ENCODE results near the gene NTHL1. TPM values are rescaled to one million over a fixed set of nuclear protein-coding genes. Genes with fewer than 3 reads are reported as not detected.

NTHL1 gene
- total and polyA plus RNA-seq, 2 donors (not counting 3 experiments of a cell fraction or from before 2014, with no cell fraction given), result 39.8 to 65.8 TPM

DNA sequence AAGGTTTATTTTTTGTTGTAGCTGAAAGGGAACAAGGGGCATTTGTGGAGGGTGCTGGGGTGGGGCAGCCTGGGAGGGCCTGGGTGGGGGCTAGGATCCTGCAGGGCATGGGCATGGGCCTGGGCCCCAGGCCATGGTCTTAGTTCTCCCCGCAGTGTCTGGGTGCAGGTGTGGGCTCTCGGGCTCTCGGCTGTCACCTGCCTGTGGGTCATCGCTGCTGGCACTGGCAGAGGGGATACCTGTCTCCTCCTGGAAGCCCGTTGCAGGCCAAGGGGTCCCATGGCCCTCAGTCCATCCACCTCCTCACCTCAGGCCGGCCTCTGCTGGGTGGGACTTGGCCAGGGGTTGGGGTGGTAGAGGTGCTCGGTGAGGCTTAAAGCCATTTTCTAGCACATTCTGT is 30.5 kb upstream of the NTHL1 start:
- Histone ChIP-seq H3K4me2 (ENCODE audit: insufficient read depth, low read length) (no peak overlapping the region), H2AFZ (ENCODE audit: low read depth, low read length) (no peak overlapping the region), H3K36me3 (ENCODE audit: control insufficient read depth in 2 of 2, extremely low read depth in 1 of 2, insufficient read depth in 2 of 2, low read length in 2 of 2) (peaks cover 2 to 56% of the 10 kb centered on the region in 2 experiments), H4K20me1 (replicated peaks; ENCODE audit: control insufficient read depth, extremely low read depth, insufficient read depth, low read length) (no peaks in the 10 kb centered on the region), H3K9me1 (replicated peaks; ENCODE audit: control insufficient read depth, extremely low read depth, insufficient read depth, low read length) (no peaks in the 10 kb centered on the region), H3K79me2 (ENCODE audit: control insufficient read depth, insufficient read depth, low read length) (no peaks in the 10 kb centered on the region), H3K27ac (ENCODE audit: insufficient read depth, low read depth, low read length) (no peak overlapping the region), H3K4me1 (ENCODE audit: control insufficient read depth, extremely low read depth, insufficient read depth, low read length) (no peaks in the 10 kb centered on the region), H3K9ac (replicated peaks; ENCODE audit: extremely low read depth, insufficient read depth, low read length) (no peak overlapping the region), H3K27me3 (ENCODE audit: control insufficient read depth in 2 of 2, insufficient read depth in 2 of 2, low read length in 2 of 2) (no peaks in the 10 kb centered on the region), H3K4me3 (replicated peaks in 1 of 3; ENCODE audit: insufficient read depth in 1 of 3, low read depth in 1 of 3, low read length in 3 of 3) (no peak overlapping the region), H3K9me3 (replicated peaks; ENCODE audit: control insufficient read depth, insufficient read depth, low read length) (no peaks in the 10 kb centered on the region)
- intact Hi-C loops (cut with micrococcal nuclease), result no loop called here
- FAIRE-seq (no peak), DNase-seq (ENCODE audit: low read depth, low spot score) (no peak)
- POLR2A ChIA-PET, result no interaction called here
- TF ChIP-seq POLR2AphosphoS5 (IDR thresholded peaks at IDR 0.05; ENCODE audit: insufficient read depth, low read depth, low read length), result no peak
- no peak for TF ChIP-seq POLR2A (IDR thresholded peaks at IDR 0.05; ENCODE audit: low read depth, low read length)
- TF ChIP-seq, protein P1, sequence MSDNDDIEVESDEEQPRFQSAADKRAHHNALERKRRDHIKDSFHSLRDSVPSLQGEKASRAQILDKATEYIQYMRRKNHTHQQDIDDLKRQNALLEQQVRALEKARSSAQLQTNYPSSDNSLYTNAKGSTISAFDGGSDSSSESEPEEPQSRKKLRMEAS (IDR thresholded peaks at IDR 0.05; ENCODE audit: insufficient read depth, insufficient read length), result no peak
- TF ChIP-seq JUN (IDR thresholded peaks at IDR 0.05; ENCODE audit: borderline replicate concordance, insufficient read depth, insufficient read length, low read depth), result no peak
- no peak for TF ChIP-seq MYC (IDR thresholded peaks at IDR 0.05; ENCODE audit: low read depth, low read length)
- TF ChIP-seq GATA2 (IDR thresholded peaks at IDR 0.05; ENCODE audit: insufficient read depth, insufficient read length, low read depth, low read length), result no peak
- no peak for TF ChIP-seq EZH2 (IDR thresholded peaks at IDR 0.05; ENCODE audit: borderline replicate concordance, low read depth, low read length, severe bottlenecking)
- TF ChIP-seq, protein P2, sequence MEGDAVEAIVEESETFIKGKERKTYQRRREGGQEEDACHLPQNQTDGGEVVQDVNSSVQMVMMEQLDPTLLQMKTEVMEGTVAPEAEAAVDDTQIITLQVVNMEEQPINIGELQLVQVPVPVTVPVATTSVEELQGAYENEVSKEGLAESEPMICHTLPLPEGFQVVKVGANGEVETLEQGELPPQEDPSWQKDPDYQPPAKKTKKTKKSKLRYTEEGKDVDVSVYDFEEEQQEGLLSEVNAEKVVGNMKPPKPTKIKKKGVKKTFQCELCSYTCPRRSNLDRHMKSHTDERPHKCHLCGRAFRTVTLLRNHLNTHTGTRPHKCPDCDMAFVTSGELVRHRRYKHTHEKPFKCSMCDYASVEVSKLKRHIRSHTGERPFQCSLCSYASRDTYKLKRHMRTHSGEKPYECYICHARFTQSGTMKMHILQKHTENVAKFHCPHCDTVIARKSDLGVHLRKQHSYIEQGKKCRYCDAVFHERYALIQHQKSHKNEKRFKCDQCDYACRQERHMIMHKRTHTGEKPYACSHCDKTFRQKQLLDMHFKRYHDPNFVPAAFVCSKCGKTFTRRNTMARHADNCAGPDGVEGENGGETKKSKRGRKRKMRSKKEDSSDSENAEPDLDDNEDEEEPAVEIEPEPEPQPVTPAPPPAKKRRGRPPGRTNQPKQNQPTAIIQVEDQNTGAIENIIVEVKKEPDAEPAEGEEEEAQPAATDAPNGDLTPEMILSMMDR (IDR thresholded peaks at IDR 0.05; ENCODE audit: extremely low read depth in 1 of 2, insufficient read depth in 1 of 2, low read depth in 1 of 2, low read length in 2 of 2), result no peak
- TF ChIP-seq FOS (IDR thresholded peaks at IDR 0.05; ENCODE audit: borderline replicate concordance, insufficient read depth, low read length), result no peak
- no TSS peak for BruUV-seq (replicated peaks)
- CTCF ChIA-PET, result interaction anchor here (1.2 kb wide), 1 partner anchor 62 kb away, joined by 4 read pairs; no protein-coding TSS in a partner anchor
- dilution Hi-C loops (cut with MboI; ENCODE audit: extremely low pct_ligation_motif_present, low sequenced_read_pairs), result no loop called here

All from endothelial cell of umbilical vein (primary cell).